ENCODE data around the gene CEP295NL.

The CEP295NL gene

GRCh38 chr17:78925234-78925633, 22.2 kb upstream of the CEP295NL start, which contains the start of gene TIMP2:
TSS of gene TIMP2 (minus strand) at chr17:78925387. CDS start at chr17:78925088, 299 bp downstream.
- Histone ChIP-seq H3K27me3 (ENCODE audit: control insufficient read depth, insufficient read depth, low read length) (no peaks in the 10 kb centered on the region), H3K4me3 (ENCODE audit: low read depth, low read length) (peak within 1 kb of the TSS; percentile 72), H3K9me3 (ENCODE audit: control insufficient read depth, insufficient read depth, low read length) (no peaks in the 10 kb centered on the region), H3K4me1 (ENCODE audit: control insufficient read depth, insufficient read depth, low read length) (peaks cover 11% of the 10 kb centered on the region), H3K36me3 (ENCODE audit: control insufficient read depth, insufficient read depth, low read length) (no peaks in the 10 kb centered on the region), H3K27ac (ENCODE audit: low read depth, low read length) (no peak within 1 kb of the TSS), H3K9ac (ENCODE audit: low read depth, low read length) (0 out of 2 replicates have a peak within 1 kb of the TSS, but pooled peaks have one; percentile 6)

- peaks cover 11% of the 10 kb centered on the region for H3K4me1 ChIP-seq (ENCODE audit: control insufficient read depth, insufficient read depth, low read length)
- H3K9me3 ChIP-seq (ENCODE audit: control insufficient read depth, insufficient read depth, low read length): no peaks in the 10 kb centered on the region
- no peak overlapping the region for H3K27ac ChIP-seq (ENCODE audit: low read depth, low read length)
- no peaks in the 10 kb centered on the region for H3K27me3 ChIP-seq (ENCODE audit: control insufficient read depth, insufficient read depth, low read length)
- H3K4me3 ChIP-seq (ENCODE audit: low read depth, low read length): peak overlapping the region; percentile 72
- H3K9ac ChIP-seq (ENCODE audit: low read depth, low read length): no peak overlapping the region
- H3K36me3 ChIP-seq (ENCODE audit: control insufficient read depth, insufficient read depth, low read length): no peaks in the 10 kb centered on the region
These were observed 21.6 kb upstream of the CEP295NL start for GRCh38 chr17:78924481-78925151.

- H3K4me3 ChIP-seq (ENCODE audit: low read depth, low read length): peak overlapping the region; percentile 72
- 0 out of 2 replicates have a peak overlapping the region, but pooled peaks have one; percentile 6 for H3K9ac ChIP-seq (ENCODE audit: low read depth, low read length)
- H3K36me3 ChIP-seq (ENCODE audit: control insufficient read depth, insufficient read depth, low read length): no peaks in the 10 kb centered on the region
- H3K27me3 ChIP-seq (ENCODE audit: control insufficient read depth, insufficient read depth, low read length): no peaks in the 10 kb centered on the region
- peaks cover 11% of the 10 kb centered on the region for H3K4me1 ChIP-seq (ENCODE audit: control insufficient read depth, insufficient read depth, low read length)
- H3K9me3 ChIP-seq (ENCODE audit: control insufficient read depth, insufficient read depth, low read length): no peaks in the 10 kb centered on the region
- no peak overlapping the region for H3K27ac ChIP-seq (ENCODE audit: low read depth, low read length)
These were observed 20.9 kb upstream of the CEP295NL start for GRCh38 chr17:78923660-78924453.

DNA sequence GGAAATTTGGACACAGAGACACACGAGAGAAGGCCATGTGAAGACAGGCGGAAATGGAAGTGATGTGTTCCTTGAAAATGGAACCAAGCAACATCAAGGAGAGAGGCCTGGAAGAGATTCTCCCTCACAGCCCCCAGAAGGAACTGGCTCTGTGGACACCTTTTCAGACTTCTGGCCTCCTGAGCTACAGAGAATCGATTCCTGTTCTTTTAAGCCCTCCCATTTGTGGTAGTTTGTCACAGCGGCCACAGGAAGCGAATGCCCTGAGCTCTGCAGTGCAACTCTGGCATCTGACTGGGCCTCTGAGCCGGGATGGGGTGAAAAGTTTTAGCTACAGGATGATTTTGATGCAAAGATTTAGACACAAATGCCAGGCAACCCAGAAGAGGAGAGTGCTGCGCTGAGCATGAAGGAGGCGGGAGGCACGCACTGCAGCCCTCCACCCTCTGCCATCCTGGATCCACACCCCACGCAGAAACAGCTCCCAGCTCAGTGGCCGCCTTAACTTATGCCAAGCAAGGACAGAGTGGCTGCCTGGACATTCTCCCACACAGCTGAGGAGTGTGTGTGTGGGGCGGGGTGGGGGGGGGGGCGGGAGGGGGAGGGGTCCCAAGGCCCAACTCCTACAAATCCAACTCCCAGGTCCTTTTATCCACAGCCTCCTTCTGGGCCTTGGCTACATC, 20.0 kb upstream of the CEP295NL start:
- Histone ChIP-seq H3K27me3 (ENCODE audit: control insufficient read depth, insufficient read depth, low read length) (no peaks in the 10 kb centered on the region), H3K4me3 (ENCODE audit: low read depth, low read length) (peak overlapping the region; percentile 72), H3K9me3 (ENCODE audit: control insufficient read depth, insufficient read depth, low read length) (no peaks in the 10 kb centered on the region), H3K9ac (ENCODE audit: low read depth, low read length) (no peak overlapping the region), H3K36me3 (ENCODE audit: control insufficient read depth, insufficient read depth, low read length) (no peaks in the 10 kb centered on the region), H3K27ac (ENCODE audit: low read depth, low read length) (no peak overlapping the region), H3K4me1 (ENCODE audit: control insufficient read depth, insufficient read depth, low read length) (peaks cover 11% of the 10 kb centered on the region)

- H3K4me1 ChIP-seq (ENCODE audit: control insufficient read depth, insufficient read depth, low read length): peaks cover 12% of the 10 kb centered on the region
- no peaks in the 10 kb centered on the region for H3K27me3 ChIP-seq (ENCODE audit: control insufficient read depth, insufficient read depth, low read length)
- no peak overlapping the region for H3K4me3 ChIP-seq (ENCODE audit: low read depth, low read length)
- H3K36me3 ChIP-seq (ENCODE audit: control insufficient read depth, insufficient read depth, low read length): no peaks in the 10 kb centered on the region
- H3K27ac ChIP-seq (ENCODE audit: low read depth, low read length): no peak overlapping the region
- no peak overlapping the region for H3K9ac ChIP-seq (ENCODE audit: low read depth, low read length)
- no peaks in the 10 kb centered on the region for H3K9me3 ChIP-seq (ENCODE audit: control insufficient read depth, insufficient read depth, low read length)
These were observed 18.5 kb upstream of the CEP295NL start for GRCh38 chr17:78921437-78921971.

GRCh38 chr17:78920528-78920927, 17.5 kb upstream of the CEP295NL start:
- peaks cover 14% of the 10 kb centered on the region for H3K4me1 ChIP-seq (ENCODE audit: control insufficient read depth, insufficient read depth, low read length)
- no peaks in the 10 kb centered on the region for H3K36me3 ChIP-seq (ENCODE audit: control insufficient read depth, insufficient read depth, low read length)
- H3K9me3 ChIP-seq (ENCODE audit: control insufficient read depth, insufficient read depth, low read length): no peaks in the 10 kb centered on the region
- H3K9ac ChIP-seq (ENCODE audit: low read depth, low read length): no peak overlapping the region
- no peak overlapping the region for H3K27ac ChIP-seq (ENCODE audit: low read depth, low read length)
- H3K27me3 ChIP-seq (ENCODE audit: control insufficient read depth, insufficient read depth, low read length): no peaks in the 10 kb centered on the region
- no peak overlapping the region for H3K4me3 ChIP-seq (ENCODE audit: low read depth, low read length)

GRCh38 chr17:78919861-78920450, 17.0 kb upstream of the CEP295NL start:
- H3K36me3 ChIP-seq (ENCODE audit: control insufficient read depth, insufficient read depth, low read length): no peaks in the 10 kb centered on the region
- no peak overlapping the region for H3K9ac ChIP-seq (ENCODE audit: low read depth, low read length)
- no peaks in the 10 kb centered on the region for H3K27me3 ChIP-seq (ENCODE audit: control insufficient read depth, insufficient read depth, low read length)
- H3K4me1 ChIP-seq (ENCODE audit: control insufficient read depth, insufficient read depth, low read length): peaks cover 14% of the 10 kb centered on the region
- H3K27ac ChIP-seq (ENCODE audit: low read depth, low read length): no peak overlapping the region
- H3K4me3 ChIP-seq (ENCODE audit: low read depth, low read length): no peak overlapping the region
- H3K9me3 ChIP-seq (ENCODE audit: control insufficient read depth, insufficient read depth, low read length): no peaks in the 10 kb centered on the region

DNA sequence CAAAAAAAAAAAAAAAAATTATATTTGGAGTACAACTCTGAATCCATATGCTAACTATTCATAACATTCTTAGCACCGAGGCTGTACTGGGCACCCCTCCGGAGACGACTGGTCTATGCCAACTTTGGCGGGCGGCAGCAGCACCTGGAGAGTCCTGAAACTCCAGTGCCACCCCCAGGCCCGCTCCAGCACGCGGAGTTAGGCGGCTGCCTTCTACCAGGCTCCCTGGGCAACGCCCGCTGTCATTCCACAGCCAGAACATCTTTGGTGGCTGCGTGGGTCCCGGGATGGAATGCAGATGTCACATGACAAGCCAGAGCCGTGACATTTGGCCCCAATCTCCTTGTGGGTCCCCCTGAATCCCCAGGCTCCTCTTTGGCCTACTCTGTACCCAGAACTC, 16.0 kb upstream of the CEP295NL start:
- Histone ChIP-seq H3K9me3 (ENCODE audit: control insufficient read depth, insufficient read depth, low read length) (no peaks in the 10 kb centered on the region), H3K4me3 (ENCODE audit: low read depth, low read length) (no peak overlapping the region), H3K4me1 (ENCODE audit: control insufficient read depth, insufficient read depth, low read length) (peaks cover 12% of the 10 kb centered on the region), H3K36me3 (ENCODE audit: control insufficient read depth, insufficient read depth, low read length) (no peaks in the 10 kb centered on the region), H3K27me3 (ENCODE audit: control insufficient read depth, insufficient read depth, low read length) (no peaks in the 10 kb centered on the region), H3K27ac (ENCODE audit: low read depth, low read length) (no peak overlapping the region), H3K9ac (ENCODE audit: low read depth, low read length) (no peak overlapping the region)

- no peak overlapping the region for H3K27ac ChIP-seq (ENCODE audit: low read depth, low read length)
- no peak overlapping the region for H3K9ac ChIP-seq (ENCODE audit: low read depth, low read length)
- H3K27me3 ChIP-seq (ENCODE audit: control insufficient read depth, insufficient read depth, low read length): no peaks in the 10 kb centered on the region
- no peaks in the 10 kb centered on the region for H3K36me3 ChIP-seq (ENCODE audit: control insufficient read depth, insufficient read depth, low read length)
- H3K4me3 ChIP-seq (ENCODE audit: low read depth, low read length): no peak overlapping the region
- H3K4me1 ChIP-seq (ENCODE audit: control insufficient read depth, insufficient read depth, low read length): peaks cover 6% of the 10 kb centered on the region; the same call in 1 of the 2 replicates
- no peaks in the 10 kb centered on the region for H3K9me3 ChIP-seq (ENCODE audit: control insufficient read depth, insufficient read depth, low read length)
These were observed 14.7 kb upstream of the CEP295NL start for GRCh38 chr17:78917451-78918275.
